GM19452 (cell line): Measurements from ENCODE around the gene VAPB.
"Not testable (repeated sequence)": the region's sequence is repeated elsewhere in the genome, so short reads cannot be mapped to it uniquely, and the experiment has no call there.

ENCODE experiments used
- ATAC-seq: cut with Tn5 transposase; IDR thresholded peaks from one replicate; pipeline ENCODE4 v1.9.1; 2021; ENCODE audit not compliant: unreplicated experiment

Gene VAPB

DNA sequence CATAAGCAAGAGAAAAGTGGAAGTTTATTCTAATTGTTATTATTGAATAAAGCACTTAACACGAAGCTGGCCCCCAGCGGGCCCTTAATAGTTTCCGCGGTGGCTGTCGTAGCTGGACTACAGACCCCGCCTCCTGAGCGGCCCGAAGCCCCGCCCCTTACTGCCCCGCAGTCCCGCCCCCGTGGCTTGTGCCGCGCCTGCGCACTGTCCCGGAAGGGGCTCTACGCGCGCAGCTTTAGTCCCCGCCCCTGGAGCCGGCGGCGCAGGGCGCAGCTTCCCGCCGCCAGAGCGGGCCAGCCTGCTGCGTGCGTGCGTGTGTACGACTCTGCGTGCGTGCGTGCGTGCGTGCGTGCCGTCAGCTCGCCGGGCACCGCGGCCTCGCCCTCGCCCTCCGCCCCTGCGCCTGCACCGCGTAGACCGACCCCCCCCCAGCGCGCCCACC lies at the start of gene VAPB:
Gene VAPB (plus strand): TSS at position 348 of the 442 bp plus-strand sequence. CDS start 231 bp downstream, outside the sequence.
- ATAC-seq = peak; percentile 94

- ATAC-seq = no peak
Observed at GRCh38 chr20:58339741-58340140, 49.3 kb upstream of the VAPB start.

- no peak for ATAC-seq
Observed at GRCh38 chr20:58340151-58340550, 48.9 kb upstream of the VAPB start.

- ATAC-seq = no peak
Observed at GRCh38 chr20:58340853-58341252, 48.2 kb upstream of the VAPB start.

GRCh38 chr20:58342104-58342945 lies 46.7 kb upstream of the VAPB start:
- no peak for ATAC-seq

DNA sequence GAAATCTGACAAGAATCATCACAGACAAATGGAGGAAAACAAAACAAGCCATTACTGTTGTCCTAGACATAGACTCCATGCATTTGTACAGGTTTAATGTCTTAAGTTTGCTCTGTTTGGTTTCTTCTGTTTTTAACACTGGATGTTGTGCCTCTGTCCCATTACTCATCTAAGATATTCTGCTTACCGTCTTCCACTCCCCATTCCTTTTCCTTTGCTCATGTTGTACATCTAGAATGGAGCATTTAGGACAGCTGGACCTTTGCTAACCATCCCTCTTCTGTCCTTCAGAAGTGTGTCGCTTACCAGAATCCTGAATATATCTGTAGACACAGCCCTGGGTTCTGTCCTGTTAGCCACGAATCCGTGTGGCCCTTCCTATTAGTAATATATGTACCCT lies 44.3 kb upstream of the VAPB start:
- no peak for ATAC-seq

- ATAC-seq = no peak
Observed at GRCh38 chr20:58349570-58349969, 39.5 kb upstream of the VAPB start.

GRCh38 chr20:58352468-58352867 lies 36.6 kb upstream of the VAPB start:
- ATAC-seq = no peak

DNA sequence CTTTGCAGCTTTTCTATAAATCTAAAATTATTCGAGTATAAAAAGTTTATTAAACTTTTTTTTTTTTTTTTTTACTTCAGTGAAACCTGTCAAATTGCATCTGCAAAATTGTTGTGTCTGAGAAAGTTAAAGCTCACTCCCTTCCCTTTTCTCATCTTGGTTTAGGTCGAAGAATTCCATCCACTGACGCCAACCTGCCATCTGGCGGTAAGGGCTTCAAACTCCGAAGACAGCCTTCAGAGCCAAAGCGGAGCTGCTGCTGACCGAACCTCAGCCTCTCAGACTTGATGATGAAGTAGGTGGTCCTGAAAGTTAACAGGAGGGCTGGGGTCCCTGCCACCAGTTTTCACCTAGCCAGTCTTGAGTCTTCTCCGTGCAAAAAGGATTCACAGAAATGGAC lies 29.6 kb upstream of the VAPB start:
- ATAC-seq = no peak

DNA sequence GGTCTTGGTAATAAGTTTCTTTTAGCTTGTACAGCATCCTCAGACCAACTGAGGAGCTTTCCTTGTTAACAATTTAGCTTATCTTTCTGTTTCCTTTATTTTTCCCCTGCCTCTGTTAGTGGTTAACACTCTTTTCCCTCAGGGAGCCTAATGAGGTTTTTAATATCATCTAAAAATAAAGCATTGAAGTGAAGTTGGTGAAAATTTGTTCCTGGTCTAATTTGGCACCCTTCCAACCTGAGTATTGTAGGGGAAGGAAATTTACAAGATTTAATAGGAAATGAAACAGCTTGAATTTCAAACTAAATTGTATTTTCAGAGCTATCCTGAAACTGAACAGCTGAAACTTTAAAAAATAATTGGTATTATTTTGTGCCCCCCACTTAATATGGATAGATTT lies 28.1 kb upstream of the VAPB start:
- ATAC-seq = no peak

DNA sequence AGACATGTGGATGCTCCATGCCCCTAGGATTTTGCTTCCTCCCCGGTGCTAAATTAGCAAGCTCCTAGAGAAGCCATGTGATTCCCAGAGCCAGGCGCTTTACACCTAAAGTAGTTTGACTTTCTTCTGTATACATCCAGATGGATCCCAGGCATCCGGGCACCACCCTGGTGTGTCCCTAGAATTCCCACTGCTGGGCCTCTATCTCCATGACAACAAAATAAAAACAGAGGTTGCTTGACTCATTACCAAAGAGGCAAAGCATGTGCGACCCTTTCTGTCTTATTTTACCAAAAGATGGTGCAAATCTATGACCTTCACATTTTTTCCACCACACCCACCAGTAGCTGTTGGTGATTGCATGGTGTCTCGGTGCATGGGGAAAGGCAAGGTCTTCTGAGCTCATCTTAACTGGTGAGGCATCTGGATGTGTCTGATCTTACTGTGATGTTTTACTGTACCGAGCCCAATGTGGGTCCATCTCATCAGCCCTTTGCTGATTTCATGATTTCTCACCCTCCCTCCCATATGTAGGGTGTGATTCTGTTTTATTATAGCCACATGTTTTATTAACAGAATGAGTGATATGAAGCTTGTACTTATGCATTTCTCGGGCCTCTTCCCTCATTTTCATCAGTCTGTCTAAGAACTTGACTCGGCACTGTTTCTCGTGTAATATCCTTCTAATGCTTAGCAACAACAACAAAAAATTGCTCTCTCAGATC lies 27.4 kb upstream of the VAPB start:
- no peak for ATAC-seq

DNA sequence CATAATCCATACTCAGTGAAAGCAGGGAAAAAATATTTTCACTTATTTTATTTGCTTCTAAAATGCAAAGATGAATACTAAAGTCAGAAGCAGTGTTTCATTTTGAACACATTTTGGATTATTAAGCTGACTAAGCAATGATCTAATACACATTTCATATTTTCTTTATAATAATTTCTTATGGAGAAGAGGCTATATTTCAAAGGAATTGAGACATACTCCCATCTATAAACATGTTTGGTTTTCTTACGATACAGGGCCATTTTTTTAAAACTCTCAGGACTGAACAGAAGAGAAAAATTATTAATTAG lies 26.9 kb upstream of the VAPB start:
- no peak for ATAC-seq

DNA sequence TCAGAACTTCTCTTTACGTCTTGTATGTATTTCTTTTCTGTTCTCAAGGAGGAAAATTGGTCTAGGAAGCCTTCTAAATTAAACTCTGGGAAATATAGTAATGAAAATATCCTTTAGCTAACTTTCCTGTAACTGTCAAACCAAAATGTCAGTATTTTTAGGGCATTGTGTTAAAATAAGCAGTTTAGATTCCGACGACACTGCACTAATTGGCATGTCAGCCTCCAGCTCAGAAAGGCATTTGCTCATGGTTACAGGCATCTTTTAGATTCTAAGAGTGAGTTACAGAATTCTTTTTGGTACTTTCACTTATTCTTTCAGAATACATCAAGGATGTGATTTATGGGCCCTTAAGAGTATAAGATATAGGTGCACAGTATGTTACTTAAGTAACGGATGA lies 26.1 kb upstream of the VAPB start:
- no peak for ATAC-seq

DNA sequence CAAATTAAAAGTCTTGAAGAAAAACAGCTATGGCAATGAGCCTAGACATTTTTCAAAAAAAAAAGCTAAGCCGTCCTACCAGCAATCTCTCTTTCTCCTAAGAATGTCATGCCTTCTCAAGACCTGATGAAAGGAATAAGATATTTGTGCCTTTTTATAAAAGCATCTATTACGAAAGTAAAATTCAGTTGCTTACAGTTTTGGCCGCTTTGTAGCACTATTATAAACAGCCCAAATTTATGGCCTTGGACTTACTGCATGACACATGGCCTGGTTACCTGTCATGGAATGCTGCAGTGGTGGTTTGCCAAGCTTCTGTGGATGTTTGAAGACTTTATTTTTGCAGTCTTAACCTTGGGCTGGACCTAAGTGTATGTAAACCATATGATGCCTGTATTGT lies 22.2 kb upstream of the VAPB start:
- no peak for ATAC-seq

DNA sequence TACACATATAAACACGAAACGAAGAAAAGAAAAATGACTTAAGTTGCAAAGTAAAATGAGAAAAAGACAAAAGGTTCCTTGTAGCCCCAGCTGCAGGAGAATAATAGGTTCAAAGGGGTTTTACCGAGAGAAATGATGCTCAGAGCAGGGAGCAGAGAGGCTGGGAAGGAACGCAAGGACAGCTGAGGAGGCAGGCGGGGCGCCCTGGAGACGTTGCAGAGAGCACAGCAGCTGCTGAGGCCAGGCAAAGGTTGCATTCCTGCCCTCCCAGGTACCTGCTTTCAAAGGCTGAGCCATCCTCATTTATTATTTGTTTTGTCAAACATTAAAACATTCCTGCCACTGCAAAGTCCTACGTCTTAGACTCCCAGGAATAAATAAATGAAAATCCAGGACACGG lies 16.2 kb upstream of the VAPB start:
- no peak for ATAC-seq

GRCh38 chr20:58373296-58373695 lies 15.7 kb upstream of the VAPB start:
- not testable (repeated sequence) for ATAC-seq

GRCh38 chr20:58374027-58374850 lies 14.8 kb upstream of the VAPB start:
- ATAC-seq = no peak

GRCh38 chr20:58374906-58375758 lies 13.9 kb upstream of the VAPB start:
- no peak for ATAC-seq

DNA sequence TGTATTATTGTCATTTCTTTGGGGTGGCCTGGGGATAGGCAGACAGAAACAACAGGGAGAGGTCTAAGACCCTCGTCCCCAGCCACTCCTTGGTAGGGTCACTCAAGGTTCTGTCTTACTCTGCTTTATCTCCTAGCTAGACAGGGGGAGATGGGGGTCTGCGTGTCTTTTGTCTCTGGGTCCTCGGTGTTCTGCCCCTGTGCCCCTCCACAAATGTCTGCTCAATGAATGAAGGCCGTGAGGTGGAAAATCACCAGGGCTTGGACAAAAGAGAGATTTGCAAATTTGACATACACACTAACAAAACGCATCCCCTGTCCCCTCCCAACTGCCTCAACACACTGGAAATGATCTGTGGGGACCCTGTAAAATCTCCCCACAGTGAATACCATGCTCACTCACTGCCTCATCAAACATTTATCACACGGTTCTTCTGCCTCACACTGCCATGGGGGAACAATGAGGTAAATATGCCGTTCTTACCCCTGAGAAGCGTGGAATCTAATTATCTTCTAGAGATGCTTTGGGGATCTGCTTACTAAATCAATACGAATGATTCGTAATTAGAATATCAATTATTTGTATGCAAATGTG lies 13.2 kb upstream of the VAPB start:
- no peak for ATAC-seq

DNA sequence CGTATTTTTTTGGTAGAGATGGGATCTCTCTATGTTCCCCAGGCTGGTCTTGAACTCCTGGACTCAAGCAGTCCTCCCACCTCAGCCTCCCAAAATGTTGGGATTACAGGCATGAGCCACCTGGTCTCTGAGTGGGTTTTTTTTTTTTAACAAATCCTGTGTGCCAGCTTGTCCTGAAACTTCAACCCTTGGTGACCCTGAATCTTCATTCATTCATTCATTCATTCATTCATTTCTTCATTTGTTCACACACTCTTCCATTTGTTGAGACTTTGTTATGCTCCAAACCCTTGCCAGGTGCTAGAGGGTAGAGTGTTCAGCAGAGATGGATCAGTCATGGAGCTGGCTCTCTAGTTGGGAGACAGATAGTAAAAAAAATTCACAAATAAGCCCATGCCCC lies 12.0 kb upstream of the VAPB start:
- no peak for ATAC-seq
